Spinal cord (tissue), 10 donors: Measurements from ENCODE around the gene PPARG. TPM values are rescaled to one million over a fixed set of nuclear protein-coding genes. Genes with fewer than 3 reads are reported as not detected.

Experiments
- DNase-seq, 6 donors: peaks; one replicate each; pipeline versions ENCODE4 v3.0.0 to v3.0.0-alpha.2; 2013 to 2015; ENCODE audit warnings: low spot score in 6 of 6, low read depth in 4 of 6
- H3K27ac ChIP-seq: one replicate; pipeline ENCODE4 v1.5.1; 2013; ENCODE audit warnings: low read depth, low read length, control low read depth
- H3K27me3 ChIP-seq: one replicate; pipeline ENCODE4 v1.6.1; 2013; ENCODE audit warnings: low read length; ENCODE audit not compliant: control insufficient read depth, insufficient read depth
- H3K36me3 ChIP-seq: one replicate; pipeline ENCODE4 v1.6.1; 2013; ENCODE audit warnings: low read length; ENCODE audit not compliant: control insufficient read depth, insufficient read depth
- H3K4me1 ChIP-seq: one replicate; pipeline ENCODE4 v1.6.1; 2013; ENCODE audit warnings: low read length; ENCODE audit not compliant: control insufficient read depth, insufficient read depth
- H3K4me3 ChIP-seq: one replicate; pipeline ENCODE4 v1.5.1; 2013; ENCODE audit warnings: low read depth, low read length, control low read depth
- H3K9me3 ChIP-seq: one replicate; pipeline ENCODE4 v1.6.1; 2013; ENCODE audit warnings: low read length; ENCODE audit not compliant: control insufficient read depth, insufficient read depth
- WGBS: methylation state at CpG from one replicate; pipeline ENCODE4 v1.1.5; 2013; ENCODE audit warnings: missing lambda C conversion rate; ENCODE audit not compliant: insufficient coverage; 5-methylcytosine and 5-hydroxymethylcytosine counted together
- polyA plus RNA-seq, 2 donors: library from polyadenylated mRNA; unstranded; fragments of 120-200 nt; gene quantifications; one replicate each; pipeline ENCODE4 v1.2.1, GENCODE V29; 2013; ENCODE audit not compliant: insufficient read length in 2 of 2
- total RNA-seq, 2 donors: library from RNA; depleted of rRNA in 1 of 2; stranded (reverse); fragments of 120-200 nt in 1 of 2; fragments of >200 nt in 1 of 2; gene quantifications; one replicate each; pipeline versions ENCODE4 v1.2.3 to v1.2.4, GENCODE V29; 2013 to 2014
- donor health status: healthy.

PPARG gene
- total and polyA plus RNA-seq, 4 donors: 3.0 to 7.1 (median 3.8) TPM

- 100% methylated on average over 1 of the region's 7 CpGs for WGBS
- no peak for DNase-seq
- no peaks in the 10 kb centered on the region for H3K36me3 ChIP-seq
Measured at GRCh38 chr3:12461097-12461649, 172.3 kb downstream of the PPARG start.

GRCh38 chr3:12462159-12462947, 173.5 kb downstream of the PPARG start:
- no peak for DNase-seq
- H3K27ac ChIP-seq: no peak overlapping the region
- H3K9me3 ChIP-seq: no peaks in the 10 kb centered on the region
- H3K36me3 ChIP-seq: no peaks in the 10 kb centered on the region
- WGBS: 62% methylated on average over 6 of the region's 9 CpGs
- H3K4me1 ChIP-seq: peaks cover 4% of the 10 kb centered on the region
- no peaks in the 10 kb centered on the region for H3K27me3 ChIP-seq
- no peak overlapping the region for H3K4me3 ChIP-seq

More at GRCh38 chr3:12461097-12461649, 172.3 kb downstream of the PPARG start:
- H3K4me1 ChIP-seq: peaks cover 4% of the 10 kb centered on the region
- H3K27me3 ChIP-seq: no peaks in the 10 kb centered on the region
- no peak overlapping the region for H3K27ac ChIP-seq
- no peak overlapping the region for H3K4me3 ChIP-seq
- H3K9me3 ChIP-seq: no peaks in the 10 kb centered on the region

GRCh38 chr3:12463686-12464085, 174.8 kb downstream of the PPARG start:
- 100% methylated on average over 1 of the region's 1 CpG for WGBS
- no peak for DNase-seq
- Histone ChIP-seq H3K4me3 (no peak overlapping the region), H3K36me3 (no peaks in the 10 kb centered on the region), H3K4me1 (peaks cover 4% of the 10 kb centered on the region), H3K27ac (no peak overlapping the region), H3K27me3 (no peaks in the 10 kb centered on the region), H3K9me3 (no peaks in the 10 kb centered on the region)

- DNase-seq: no peak
- Histone ChIP-seq H3K27ac (no peak overlapping the region), H3K9me3 (no peaks in the 10 kb centered on the region), H3K27me3 (no peaks in the 10 kb centered on the region), H3K4me3 (no peak overlapping the region), H3K4me1 (peaks cover 4% of the 10 kb centered on the region), H3K36me3 (no peaks in the 10 kb centered on the region)
Measured at GRCh38 chr3:12464181-12464580, 175.3 kb downstream of the PPARG start.

GRCh38 chr3:12465151-12465835, 176.4 kb downstream of the PPARG start:
- no peak for DNase-seq
- Histone ChIP-seq H3K9me3 (no peaks in the 10 kb centered on the region), H3K27me3 (no peaks in the 10 kb centered on the region)

GRCh38 chr3:12465836-12466225, 177.0 kb downstream of the PPARG start:
- DNase-seq: no peak
- peaks cover 4% of the 10 kb centered on the region for H3K4me1 ChIP-seq
- no peak overlapping the region for H3K4me3 ChIP-seq
- no peaks in the 10 kb centered on the region for H3K9me3 ChIP-seq
- no peaks in the 10 kb centered on the region for H3K27me3 ChIP-seq
- no peak overlapping the region for H3K27ac ChIP-seq
- no peaks in the 10 kb centered on the region for H3K36me3 ChIP-seq
- WGBS: 60% methylated on average over 1 of the region's 4 CpGs

More at GRCh38 chr3:12465151-12465835, 176.4 kb downstream of the PPARG start:
- 63% methylated on average over 2 of the region's 18 CpGs for WGBS
- Histone ChIP-seq H3K4me3 (no peak overlapping the region), H3K36me3 (no peaks in the 10 kb centered on the region), H3K4me1 (peaks cover 4% of the 10 kb centered on the region), H3K27ac (no peak overlapping the region)

- H3K4me1 ChIP-seq: no peaks in the 10 kb centered on the region
- H3K4me3 ChIP-seq: no peak overlapping the region
- no peaks in the 10 kb centered on the region for H3K9me3 ChIP-seq
- H3K27ac ChIP-seq: no peak overlapping the region
- no peaks in the 10 kb centered on the region for H3K27me3 ChIP-seq
- 83% methylated on average over 2 of the region's 2 CpGs for WGBS
- no peak for DNase-seq
- H3K36me3 ChIP-seq: no peaks in the 10 kb centered on the region
Measured at GRCh38 chr3:12467746-12468145, 178.9 kb downstream of the PPARG start.

GRCh38 chr3:12468276-12468675, 179.4 kb downstream of the PPARG start:
- no peaks in the 10 kb centered on the region for H3K27me3 ChIP-seq
- no peak overlapping the region for H3K27ac ChIP-seq
- 90% methylated on average over 6 of the region's 6 CpGs for WGBS
- no peak overlapping the region for H3K4me3 ChIP-seq
- DNase-seq: no peak
- H3K9me3 ChIP-seq: no peaks in the 10 kb centered on the region
- H3K4me1 ChIP-seq: no peaks in the 10 kb centered on the region
- no peaks in the 10 kb centered on the region for H3K36me3 ChIP-seq

GRCh38 chr3:12468757-12469156, 179.9 kb downstream of the PPARG start:
- Histone ChIP-seq H3K4me3 (no peak overlapping the region), H3K9me3 (no peaks in the 10 kb centered on the region), H3K27ac (no peak overlapping the region), H3K4me1 (no peaks in the 10 kb centered on the region), H3K27me3 (no peaks in the 10 kb centered on the region), H3K36me3 (no peaks in the 10 kb centered on the region)
- no peak for DNase-seq
- 55% methylated on average over 2 of the region's 2 CpGs for WGBS
